GM12878 (cell line): ENCODE results near the gene C6orf52. TPM values are rescaled to one million over a fixed set of nuclear protein-coding genes. Genes with fewer than 3 reads are reported as not detected.

ENCODE experiments used
- ATAC-seq: fragments of 200-7000 bp; cut with Tn5 transposase; 3 replicates; pipeline ENCODE4 v1.9.1; 2020; ENCODE audit warnings: mild to moderate bottlenecking, moderate library complexity
- Bru-seq: library from RNA; stranded (reverse); fragments of 400-500 nt; gene quantifications from one replicate; lab custom pipeline; 2021; lab: Mats Ljungman, UMichigan
- BruChase-seq, 2 experiments: library from RNA; stranded (reverse); fragments of 400-500 nt; gene quantifications; one replicate each; lab custom pipeline; 2021; lab: Mats Ljungman, UMichigan
- BruUV-seq: library from RNA; stranded (reverse); fragments of 400-500 nt; replicated peaks from 2 replicates; lab custom pipeline; 2021; lab: Mats Ljungman, UMichigan
- CTCF ChIA-PET: fragments of 300-600 bp; sonication (Branson Sonifier 250); formaldehyde crosslinking; extraction: SDS; loops from one replicate; lab custom pipeline; 2021; ENCODE audit warnings: inconsistent platforms; lab: Yijun Ruan, JAX
- POLR2A ChIA-PET: fragments of 350-600 bp; formaldehyde crosslinking; extraction: SDS; loops from one replicate; lab custom pipeline; 2021; ENCODE audit warnings: inconsistent platforms; lab: Charles Lee
- RAD21 ChIA-PET: fragments of 300-600 bp; sonication (Branson Sonifier 250); formaldehyde crosslinking; loops from one replicate; lab custom pipeline; 2023; ENCODE audit warnings: antibody characterized with exemption; ENCODE audit not compliant: unreplicated experiment; lab: Charles Lee
- SMC1A ChIA-PET: fragments of 300-600 bp; sonication (Branson Sonifier 250); formaldehyde crosslinking; loops from one replicate; lab custom pipeline; 2023; ENCODE audit not compliant: unreplicated experiment, uncharacterized antibody; lab: Charles Lee
- DNase-seq: peaks from one replicate; pipeline ENCODE4 v3.0.0-alpha.2; 2011; ENCODE audit warnings: low read depth, low spot score
- FAIRE-seq: peaks from 3 replicates; lab custom pipeline; 2011; peaks lifted over from hg19 to GRCh38; lab: Jason Lieb, UNC
- H2AFZ ChIP-seq: 2 replicates; pipeline ENCODE4 v1.6.0; 2011; ENCODE audit warnings: low read depth, low read length, control low read depth; ENCODE audit not compliant: control insufficient read depth
- H3K27ac ChIP-seq: 2 replicates; pipeline ENCODE4 v1.5.1; 2011; ENCODE audit warnings: control low read depth; ENCODE audit not compliant: control insufficient read depth, insufficient read depth
- H3K27me3 ChIP-seq, 2 experiments: replicated peaks in 1 of 2; 2 replicates each; pipeline versions ENCODE4 v1.6.0 to v1.6.1; 2011; ENCODE audit warnings: low read length in 1 of 2; ENCODE audit not compliant: control insufficient read depth in 2 of 2, insufficient read depth in 2 of 2
- H3K36me3 ChIP-seq, 2 experiments: 2 replicates each; pipeline ENCODE4 v1.5.1; 2011; ENCODE audit warnings: low read length in 1 of 2; ENCODE audit not compliant: control insufficient read depth in 2 of 2, insufficient read depth in 2 of 2
- H3K4me1 ChIP-seq: 2 replicates; pipeline ENCODE4 v1.6.1; 2011; ENCODE audit warnings: mild to moderate bottlenecking, low read length, moderate library complexity, mixed read lengths; ENCODE audit not compliant: control insufficient read depth, insufficient read depth
- H3K4me2 ChIP-seq: 2 replicates; pipeline ENCODE4 v1.6.0; 2011; ENCODE audit warnings: control low read depth; ENCODE audit not compliant: control insufficient read depth, insufficient read depth
- H3K4me3 ChIP-seq: fragments of 200-600 bp; sonication (generic); 2 replicates; pipeline ENCODE4 v1.5.1; 2016
- H3K79me2 ChIP-seq: 2 replicates; pipeline ENCODE4 v1.6.0; 2011; ENCODE audit warnings: low read length; ENCODE audit not compliant: control insufficient read depth, insufficient read depth
- H3K9ac ChIP-seq: 2 replicates; pipeline ENCODE4 v1.8.0; 2011; ENCODE audit warnings: low read length, control low read depth, mixed read lengths; ENCODE audit not compliant: control insufficient read depth, insufficient read depth
- H3K9me3 ChIP-seq: replicated peaks from 3 replicates; pipeline ENCODE4 v1.5.1; 2011; ENCODE audit warnings: mild to moderate bottlenecking, low read length; ENCODE audit not compliant: control insufficient read depth, insufficient read depth
- H4K20me1 ChIP-seq: 2 replicates; pipeline ENCODE4 v1.6.0; 2011; ENCODE audit not compliant: control insufficient read depth, insufficient read depth
- ASH2L ChIP-seq: fragments of 300-600, 200-600 bp; sonication (generic); IDR thresholded peaks from 2 replicates; pipeline ENCODE4 v1.6.1; 2017; ENCODE audit warnings: low read depth, mild to moderate bottlenecking, borderline replicate concordance
- CBX3 ChIP-seq: fragments of 200-600 bp; sonication (generic); IDR thresholded peaks from 2 replicates; pipeline ENCODE4 v1.6.1; 2016; ENCODE audit warnings: low read depth, borderline replicate concordance
- CBX5 ChIP-seq: sonication (generic); IDR thresholded peaks from 2 replicates; pipeline ENCODE4 v1.6.1; 2016; ENCODE audit warnings: low read depth, moderate library complexity, mild to moderate bottlenecking, inconsistent platforms
- CREM ChIP-seq: IDR thresholded peaks from 2 replicates; pipeline ENCODE4 v1.6.1; 2014; ENCODE audit warnings: antibody characterized with exemption, low read depth
- ESRRA ChIP-seq: IDR thresholded peaks from 2 replicates; pipeline ENCODE4 v1.6.1; 2012; ENCODE audit warnings: mild to moderate bottlenecking, low read length, improper control_type of control experiment
- ETV6 ChIP-seq, 2 experiments: fragments of 450-650 bp in 1 of 2; IDR thresholded peaks in 1 of 2; conservative IDR thresholded peaks in 1 of 2; 2 replicates each; pipeline ENCODE4 v1.6.1; 2014; ENCODE audit warnings: antibody characterized with exemption in 1 of 2, borderline replicate concordance in 1 of 2, low read depth in 1 of 2, mild to moderate bottlenecking in 1 of 2, moderate library complexity in 1 of 2
- JUND ChIP-seq: IDR thresholded peaks from 2 replicates; pipeline ENCODE4 v1.6.1; 2012; ENCODE audit warnings: low read depth, mild to moderate bottlenecking, low read length, improper control_type of control experiment, moderate library complexity
- KAT2A ChIP-seq: conservative IDR thresholded peaks from 2 replicates; pipeline ENCODE4 v1.6.1; 2011; ENCODE audit warnings: low read depth, low read length; ENCODE audit not compliant: control insufficient read depth
- KDM1A ChIP-seq: fragments of 200-600 bp; sonication (generic); IDR thresholded peaks from 2 replicates; pipeline ENCODE4 v1.6.1; 2016; ENCODE audit warnings: borderline replicate concordance
- MEF2B ChIP-seq: fragments of 450-650 bp; IDR thresholded peaks from 2 replicates; pipeline ENCODE4 v1.6.1; 2018; ENCODE audit warnings: mild to moderate bottlenecking, moderate library complexity; ENCODE audit not compliant: partially characterized antibody, poor library complexity, severe bottlenecking
- NFXL1 ChIP-seq: fragments of 450-650 bp; IDR thresholded peaks from 2 replicates; pipeline ENCODE4 v1.6.1; 2017; ENCODE audit warnings: antibody characterized with exemption, mild to moderate bottlenecking, borderline replicate concordance
- POU2F2 ChIP-seq: IDR thresholded peaks from 3 replicates; pipeline ENCODE4 v1.6.1; 2011; ENCODE audit warnings: low read depth, mild to moderate bottlenecking, low read length, borderline replicate concordance
- RB1 ChIP-seq: fragments of 450-650 bp; formaldehyde crosslinking; IDR thresholded peaks from 2 replicates; pipeline ENCODE4 v1.6.1; 2017; ENCODE audit warnings: mild to moderate bottlenecking, borderline replicate concordance
- SIN3A ChIP-seq: IDR thresholded peaks from 2 replicates; pipeline ENCODE4 v1.6.1; 2012; ENCODE audit warnings: low read depth, low read length, improper control_type of control experiment
- SMARCA5 ChIP-seq: fragments of 450-650 bp; IDR thresholded peaks from 2 replicates; pipeline ENCODE4 v1.6.1; 2017; ENCODE audit warnings: mild to moderate bottlenecking
- SPI1 ChIP-seq: IDR thresholded peaks from 2 replicates; pipeline ENCODE4 v1.6.1; 2011; ENCODE audit warnings: low read depth, mild to moderate bottlenecking, low read length, moderate library complexity, borderline replicate concordance; ENCODE audit not compliant: insufficient read depth
- SREBF2 ChIP-seq: IDR thresholded peaks from 2 replicates; pipeline ENCODE4 v1.6.1; 2012; ENCODE audit warnings: mild to moderate bottlenecking, low read length
- ZZZ3 ChIP-seq: IDR thresholded peaks from 2 replicates; pipeline ENCODE4 v1.6.1; 2011; ENCODE audit warnings: low read depth; ENCODE audit not compliant: control insufficient read depth, insufficient read length
- WGBS: methylation state at CpG from one replicate; pipeline ENCODE4 v1.1.6; 2016; ENCODE audit warnings: low lambda C conversion rate; ENCODE audit not compliant: insufficient replicate concordance, insufficient coverage; ENCODE audit errors: missing lambda C conversion rate; 5-methylcytosine and 5-hydroxymethylcytosine counted together
- in situ Hi-C: fragments of 300-500 bp; cut with MboI; formaldehyde crosslinking; loops from 9 replicates; pipeline ENCODE4 v1.14.3; 2018; ENCODE audit warnings: mixed read lengths
- intact Hi-C: fragments of 100-400 bp; cut with micrococcal nuclease; formaldehyde crosslinking; loops from one replicate; pipeline ENCODE4 v1.14.2; 2022; ENCODE audit not compliant: unreplicated experiment
- long read RNA-seq, 2 experiments: library from polyadenylated mRNA; unstranded; transcript quantifications; one replicate each; pipeline ENCODE4 v2.0.0, GENCODE V29; 2019 to 2020
- polyA minus RNA-seq, 3 experiments: library from RNA; depleted of rRNA, polyadenylated mRNA; stranded (reverse); fragments of >200 nt; gene quantifications; 2 replicates each; pipeline ENCODE4 v1.2.3, GENCODE V29; 2011
- polyA plus RNA-seq, 11 experiments: library from polyadenylated mRNA; depleted of rRNA in 4 of 11; unstranded in 6 of 11; stranded (reverse) in 5 of 11; fragments of >200 nt; fragmentation: Nextera tagmentation in 4 of 11; fragmentation: Illumina TruSeq in 1 of 11; extraction: Ambion mirVana in 4 of 11; extraction: Trizol in 1 of 11; gene quantifications; 1 replicate in 1 of 11; 2 replicates in 10 of 11; pipeline versions ENCODE4 v1.2.1 to v1.2.3, GENCODE V29; 2011 to 2016; ENCODE audit warnings: inconsistent platforms in 2 of 11, missing spikeins in 2 of 11, low read depth in 1 of 11
- total RNA-seq, 4 experiments: library from RNA; depleted of rRNA in 3 of 4; stranded (reverse); fragments of >200 nt in 3 of 4; fragmentation: Illumina TruSeq in 1 of 4; extraction: Trizol in 1 of 4; gene quantifications; 2 replicates each; pipeline versions ENCODE4 v1.2.1 to v1.2.3, GENCODE V29; 2013 to 2021

The C6orf52 gene
- total RNA-seq (2013; cell fraction: nucleolus; rRNA removed): not detected in 2 replicates
- 2.7 and 3.3 TPM in 2 replicates for total RNA-seq (2014; rRNA removed)
- 2.8 and 4.1 TPM in 2 replicates for total RNA-seq (2014; rRNA removed; fragmentation: Illumina TruSeq; extraction: Trizol)
- 3.0 and 3.2 TPM in 2 replicates for total RNA-seq (2021)
- 4.5 TPM for polyA plus RNA-seq (2011; ENCODE audit: low read depth)
- 5.5 and 6.0 TPM in 2 replicates for polyA plus RNA-seq (2011; rRNA removed)
- polyA plus RNA-seq (2011; cell fraction: cytosol; rRNA removed): 6.3 and 7.9 TPM in 2 replicates
- 3.1 and 3.3 TPM in 2 replicates for polyA plus RNA-seq (2011; cell fraction: nucleus; rRNA removed)
- polyA plus RNA-seq (2012): 0.83 and 1.9 TPM in 2 replicates
- 4.3 and 5.7 TPM in 2 replicates for polyA plus RNA-seq (2014; fragmentation: Illumina TruSeq; extraction: Trizol)
- polyA plus RNA-seq (2014; fragmentation: Nextera tagmentation; extraction: Ambion mirVana): 10 to 100 TPM; 13.1 to 15.1 TPM
- polyA plus RNA-seq (2014; rRNA removed): 1.7 and 2.9 TPM in 2 replicates
- 1 to 10 TPM; 7.4 to 9.3 TPM for polyA plus RNA-seq (2016; fragmentation: Nextera tagmentation; extraction: Ambion mirVana)
- 3.0 TPM in 2 replicates for polyA minus RNA-seq (2011; rRNA and poly(A)+ RNA removed)
- polyA minus RNA-seq (2011; cell fraction: cytosol; rRNA and poly(A)+ RNA removed): not detected in 2 replicates
- 1.1 TPM in 1 of 2 replicates, not detected in the other for polyA minus RNA-seq (2011; cell fraction: nucleus; rRNA and poly(A)+ RNA removed)
- percentile 46 among the genes with signal in this experiment for Bru-seq, nascent RNA
- BruChase-seq, experiment 1, labeled RNA remaining after a 6-hour chase: percentile 31 among the genes with signal in this experiment
- percentile 36 among the genes with signal in this experiment for BruChase-seq, experiment 2, labeled RNA remaining after a 2-hour chase
- long read RNA-seq, experiment 1: 0 reads
- long read RNA-seq, experiment 2, partial matches to known transcripts: 0 of 7 reads
- long read RNA-seq, experiment 2, other reads (novel, unspliced or antisense): 4 of 7 reads

DNA sequence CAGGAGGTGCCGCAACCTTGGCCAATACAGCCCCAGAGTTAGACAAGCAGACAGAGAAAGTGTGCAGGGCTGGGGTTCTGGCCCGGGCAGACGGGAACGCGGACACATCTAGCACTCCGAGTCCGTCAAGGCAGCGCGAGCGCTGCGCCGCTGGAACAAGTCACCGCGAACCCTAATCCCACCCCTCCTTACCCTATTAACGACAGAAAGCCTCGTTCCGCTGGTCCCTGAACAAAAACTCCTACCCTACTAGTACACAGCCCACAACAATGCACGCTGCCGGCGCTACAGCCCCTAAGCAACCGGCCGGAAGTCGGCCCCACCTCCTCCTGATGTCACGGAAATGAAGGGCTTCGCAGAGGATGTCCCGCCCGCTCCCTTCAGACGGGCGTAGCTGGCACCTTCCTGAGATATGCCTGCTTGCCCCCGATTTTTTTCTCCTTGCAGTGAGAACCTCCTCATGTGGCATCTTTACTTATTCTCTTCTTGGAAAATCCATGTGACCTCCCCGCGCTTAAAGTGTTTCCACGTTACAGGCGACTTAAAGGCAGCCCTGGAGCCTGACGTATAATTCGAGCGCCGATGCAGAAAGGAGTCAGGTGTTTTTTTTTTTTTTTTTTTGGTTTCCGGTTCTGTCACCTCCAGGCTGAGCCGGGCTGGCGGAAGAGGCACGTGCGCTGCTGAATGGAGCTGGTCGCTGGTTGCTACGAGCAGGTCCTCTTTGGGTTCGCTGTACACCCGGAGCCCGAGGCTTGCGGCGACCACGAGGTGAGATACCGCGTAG, at the start of gene C6orf52, which contains the start of gene PAK1IP1:
C6orf52 (minus strand) TSS at position 315 of the 784 bp plus-strand sequence. CDS start 7,066 bp downstream, outside the sequence.
PAK1IP1 (plus strand) TSS at position 671 of the 784 bp plus-strand sequence; CDS start at position 685, 14 bp downstream.
- ChIA-PET CTCF (interaction anchor here (0.6 to 1.9 kb wide), 5 partner anchors 52 to 184 kb away, joined by 3 to 11 read pairs (median 3); no protein-coding TSS in a partner anchor), RAD21 (interaction anchor here (0.7 to 1.7 kb wide), 11 partner anchors 27 to 924 kb away, joined by 3 to 11 read pairs (median 4); partner anchors contain the start of gene TMEM14B), SMC1A (interaction anchor here (1.0 to 2.0 kb wide), 10 partner anchors 8 to 183 kb away, joined by 3 to 10 read pairs (median 4); no protein-coding TSS in a partner anchor), POLR2A (interaction anchor here (0.6 to 3.5 kb wide), 16 partner anchors 12 to 1519 kb away, joined by 3 to 40 read pairs (median 5); partner anchors contain the start of genes MAK, TMEM14B and TMEM14C)
- Histone ChIP-seq H4K20me1 (no peaks in the 10 kb centered on the region), H3K9ac (peak within 1 kb of the TSS; percentile 90), H3K79me2 (peaks cover 51% of the 10 kb centered on the region), H3K4me2 (peak within 1 kb of the TSS; percentile 75), H3K4me1 (peaks cover 7% of the 10 kb centered on the region), H3K27me3 (no peaks in the 10 kb centered on the region), H3K9me3 (no peaks in the 10 kb centered on the region), H2AFZ (peak within 1 kb of the TSS; percentile 92), H3K27ac (peak within 1 kb of the TSS; percentile 96), H3K4me3 (peak within 1 kb of the TSS; percentile 73), H3K36me3 (peaks cover 0 to 16% of the 10 kb centered on the region in 2 experiments; a peak in 2 of 4 replicates)
- FAIRE-seq: peak; percentile 78
- ATAC-seq: peak; percentile 97
- peak; percentile 88 for DNase-seq
- in situ Hi-C loops: no loop called here
- under 1% methylated on average over 50 of the region's 53 CpGs for WGBS
- intact Hi-C loops: loop anchor here (1.0 to 2.0 kb wide), 5 partner anchors 28 to 184 kb away; partner anchors contain the start of gene TMEM14B
- BruUV-seq: TSS peak; percentile 88
- TF ChIP-seq KDM1A (no peak), SPI1 (no peak), ETV6 (conservative IDR thresholded peaks at IDR 0.05 in 1 of 2, IDR thresholded peaks at IDR 0.05 in 1 of 2; ENCODE audit: borderline replicate concordance in 1 of 2, low read depth in 1 of 2) (peak in 1 of 2 experiments; percentile 54; a peak in 1 of 4 replicates), MEF2B (peak; percentile 44), ZZZ3 (no peak), NFXL1 (no peak), POU2F2 (peak; percentile 50; the same call in 2 of the 3 replicates), RB1 (peak; percentile 70; the same call in 1 of the 2 replicates), SREBF2 (peak; percentile 50; the same call in 1 of the 2 replicates), JUND (no peak), CBX3 (no peak), SIN3A (peak; percentile 95), SMARCA5 (0 out of 2 replicates have a peak, but pooled peaks have one; percentile 54), ESRRA (peak; percentile 55; the same call in 1 of the 2 replicates), ASH2L (no peak), CBX5 (peak; percentile 85), CREM (peak; percentile 100), KAT2A (no peak)
